GM18505 (cell line): ENCODE results near the gene TULP3.

Source experiments
- ATAC-seq: cut with Tn5 transposase; IDR thresholded peaks from one replicate; pipeline ENCODE4 v1.9.1; 2021; ENCODE audit not compliant: unreplicated experiment
- POLR2A ChIP-seq: IDR thresholded peaks from 4 replicates; pipeline ENCODE4 v1.6.1; 2011; ENCODE audit warnings: borderline replicate concordance; ENCODE audit not compliant: insufficient read depth, insufficient read length; ENCODE audit errors: extremely low read depth

Gene TULP3

GRCh38 chr12:2958432-2959191 lies 67.9 kb downstream of the TULP3 start:
- ATAC-seq, result no peak
- TF ChIP-seq POLR2A, result no peak

- no peak for ATAC-seq
- no peak for TF ChIP-seq POLR2A
Observed at GRCh38 chr12:2959192-2959504, 68.5 kb downstream of the TULP3 start, which contains the start of gene TEAD4. Gene TEAD4, plus strand, starts transcription at chr12:2959397.

- ATAC-seq, result no peak
- TF ChIP-seq POLR2A, result no peak
Observed at GRCh38 chr12:2959505-2960389, 69.1 kb downstream of the TULP3 start.

- ATAC-seq, result no peak
- TF ChIP-seq POLR2A, result no peak
Observed at GRCh38 chr12:2960390-2960956, 69.8 kb downstream of the TULP3 start.

GRCh38 chr12:2960996-2961616 lies 70.4 kb downstream of the TULP3 start:
- ATAC-seq, result no peak
- TF ChIP-seq POLR2A, result no peak

GRCh38 chr12:2961705-2962104 lies 71.0 kb downstream of the TULP3 start:
- no peak for ATAC-seq
- no peak for TF ChIP-seq POLR2A

- no peak for ATAC-seq
Observed at GRCh38 chr12:2963154-2963759, 72.6 kb downstream of the TULP3 start.

GRCh38 chr12:2963760-2964292 lies 73.1 kb downstream of the TULP3 start:
- TF ChIP-seq POLR2A, result no peak
- no peak for ATAC-seq

More at GRCh38 chr12:2963154-2963759, 72.6 kb downstream of the TULP3 start:
- no peak for TF ChIP-seq POLR2A

- TF ChIP-seq POLR2A, result no peak
- ATAC-seq, result no peak
Observed at GRCh38 chr12:2967651-2968050, 77.0 kb downstream of the TULP3 start.

GRCh38 chr12:2970744-2971143 lies 80.1 kb downstream of the TULP3 start:
- no peak for TF ChIP-seq POLR2A
- ATAC-seq, result no peak

- ATAC-seq, result no peak
- no peak for TF ChIP-seq POLR2A
Observed at GRCh38 chr12:2973566-2973965, 82.9 kb downstream of the TULP3 start.

GRCh38 chr12:2974560-2974971 lies 83.9 kb downstream of the TULP3 start:
- TF ChIP-seq POLR2A, result no peak
- no peak for ATAC-seq
